Measurements from ENCODE around the gene GABRP. TPM values are rescaled to one million over a fixed set of nuclear protein-coding genes. Genes with fewer than 3 reads are reported as not detected.
"Not testable (repeated sequence)": the region's sequence is repeated elsewhere in the genome, so short reads cannot be mapped to it uniquely, and the experiment has no call there.

Gene GABRP
- total RNA-seq, 1 donor from 2014 or later, result 3.1 TPM

DNA sequence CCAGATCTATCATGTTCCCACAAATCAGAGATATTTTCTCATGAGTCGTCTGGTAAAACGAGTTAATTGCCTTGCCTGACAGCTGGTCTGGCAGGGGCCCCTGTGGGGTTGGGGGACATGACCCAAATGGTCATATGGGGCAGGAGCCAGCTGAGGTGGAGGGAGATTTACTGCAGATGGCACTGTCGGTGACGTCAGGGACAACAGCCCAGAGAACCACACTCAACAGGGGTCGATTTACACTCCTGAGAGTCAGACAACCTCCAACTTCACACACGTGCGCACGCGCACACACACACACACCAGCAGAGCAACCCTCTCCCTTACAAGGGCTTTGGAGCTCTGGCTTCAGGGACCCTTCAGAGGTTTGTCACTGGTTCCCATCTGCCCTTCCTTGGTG, 23.4 kb upstream of the GABRP start:
- peaks cover 35% of the 10 kb centered on the region for H3K4me1 Mint-ChIP-seq (ENCODE audit: low read depth)
- H3K9me3 Mint-ChIP-seq (ENCODE audit: low read depth), result peaks cover 3% of the 10 kb centered on the region
- H3K27ac Mint-ChIP-seq, result no peak overlapping the region
- no peaks in the 10 kb centered on the region for H3K36me3 Mint-ChIP-seq (ENCODE audit: insufficient read depth)
- no peak overlapping the region for H3K4me3 Mint-ChIP-seq (ENCODE audit: low read depth)
- TF ChIP-seq, protein P1, sequence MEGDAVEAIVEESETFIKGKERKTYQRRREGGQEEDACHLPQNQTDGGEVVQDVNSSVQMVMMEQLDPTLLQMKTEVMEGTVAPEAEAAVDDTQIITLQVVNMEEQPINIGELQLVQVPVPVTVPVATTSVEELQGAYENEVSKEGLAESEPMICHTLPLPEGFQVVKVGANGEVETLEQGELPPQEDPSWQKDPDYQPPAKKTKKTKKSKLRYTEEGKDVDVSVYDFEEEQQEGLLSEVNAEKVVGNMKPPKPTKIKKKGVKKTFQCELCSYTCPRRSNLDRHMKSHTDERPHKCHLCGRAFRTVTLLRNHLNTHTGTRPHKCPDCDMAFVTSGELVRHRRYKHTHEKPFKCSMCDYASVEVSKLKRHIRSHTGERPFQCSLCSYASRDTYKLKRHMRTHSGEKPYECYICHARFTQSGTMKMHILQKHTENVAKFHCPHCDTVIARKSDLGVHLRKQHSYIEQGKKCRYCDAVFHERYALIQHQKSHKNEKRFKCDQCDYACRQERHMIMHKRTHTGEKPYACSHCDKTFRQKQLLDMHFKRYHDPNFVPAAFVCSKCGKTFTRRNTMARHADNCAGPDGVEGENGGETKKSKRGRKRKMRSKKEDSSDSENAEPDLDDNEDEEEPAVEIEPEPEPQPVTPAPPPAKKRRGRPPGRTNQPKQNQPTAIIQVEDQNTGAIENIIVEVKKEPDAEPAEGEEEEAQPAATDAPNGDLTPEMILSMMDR (IDR thresholded peaks at IDR 0.05; ENCODE audit: unreplicated experiment), result no peak
- DNase-seq (ENCODE audit: low spot score, unreplicated experiment), result no peak
- H3K27me3 Mint-ChIP-seq, result no peaks in the 10 kb centered on the region

DNA sequence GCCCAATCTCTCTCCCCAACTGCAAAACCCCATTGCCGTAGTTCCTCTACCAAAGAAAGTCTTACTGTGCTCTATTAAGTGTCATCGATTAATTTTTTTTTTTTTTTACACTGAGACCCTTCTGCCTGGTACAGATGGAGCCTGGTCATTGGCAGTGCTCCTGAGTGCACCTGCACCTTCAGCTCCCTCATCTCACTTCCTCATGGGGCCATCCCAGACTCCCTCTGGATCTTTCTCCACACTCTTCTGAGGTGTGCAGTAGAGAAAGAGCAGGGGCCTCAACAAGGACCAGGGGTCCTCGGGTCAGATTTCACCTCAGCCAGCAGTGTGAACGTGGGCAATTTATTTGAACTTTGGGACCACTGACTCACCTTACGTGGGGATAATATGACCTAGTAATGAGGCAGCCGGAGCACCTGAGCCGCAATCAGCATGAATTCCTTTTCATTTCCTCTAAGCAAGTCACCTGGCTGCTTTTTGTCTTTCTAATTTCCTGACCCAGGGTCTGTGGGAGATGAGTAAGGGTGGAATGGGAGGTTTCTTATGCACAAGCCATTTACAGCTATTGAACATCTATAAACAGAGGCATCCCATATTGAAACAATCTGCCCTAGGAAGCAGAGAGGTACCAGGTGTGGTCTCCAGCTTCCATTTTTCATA, 22.3 kb upstream of the GABRP start:
- Mint-ChIP-seq H3K27me3 (no peaks in the 10 kb centered on the region), H3K9me3 (ENCODE audit: low read depth) (peaks cover 3% of the 10 kb centered on the region), H3K36me3 (ENCODE audit: insufficient read depth) (no peaks in the 10 kb centered on the region), H3K27ac (no peak overlapping the region), H3K4me3 (ENCODE audit: low read depth) (no peak overlapping the region), H3K4me1 (ENCODE audit: low read depth) (peaks cover 32% of the 10 kb centered on the region)
- no peak for DNase-seq (ENCODE audit: low spot score, unreplicated experiment)
- TF ChIP-seq, protein P1 (IDR thresholded peaks at IDR 0.05; ENCODE audit: unreplicated experiment), result no peak

DNA sequence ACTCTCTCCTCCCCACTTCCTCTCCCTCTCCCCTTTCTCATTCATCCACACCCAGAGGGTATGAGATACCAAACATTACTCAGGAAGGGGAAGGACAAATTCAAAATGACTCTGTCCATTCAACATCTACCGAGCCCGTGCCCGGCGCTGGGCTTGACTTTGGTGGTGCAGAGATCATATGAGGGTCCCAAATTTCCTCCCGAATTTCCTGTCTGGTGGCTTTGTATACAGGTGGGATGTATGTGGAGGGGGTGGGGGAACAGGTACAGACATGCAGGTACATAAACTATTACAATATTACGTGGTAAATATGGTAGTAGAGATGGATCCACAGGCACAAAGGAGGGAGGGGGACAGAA, 21.8 kb upstream of the GABRP start:
- peaks cover 3% of the 10 kb centered on the region for H3K9me3 Mint-ChIP-seq (ENCODE audit: low read depth)

DNA sequence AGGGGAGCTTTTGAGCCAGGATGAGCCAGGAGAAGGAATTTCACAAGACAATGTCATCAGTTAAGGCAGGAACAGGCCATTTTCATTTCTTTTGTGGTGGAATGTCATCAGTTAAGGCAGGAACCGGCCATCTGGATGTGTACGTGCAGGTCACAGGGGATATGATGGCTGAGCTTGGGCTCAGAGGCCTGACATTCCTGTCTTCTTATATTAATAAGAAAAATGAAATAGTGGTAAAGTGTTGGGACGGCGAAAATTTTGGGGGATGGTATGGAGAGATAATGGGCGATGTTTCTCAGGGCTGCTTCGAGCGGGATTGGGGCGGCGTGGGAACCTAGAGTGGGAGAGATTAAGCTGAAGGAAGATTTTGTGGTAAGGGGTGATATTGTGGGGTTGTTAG, 21.2 kb upstream of the GABRP start:
- H3K9me3 Mint-ChIP-seq (ENCODE audit: low read depth); H3K27me3 Mint-ChIP-seq; DNase-seq (ENCODE audit: low spot score, unreplicated experiment); H3K36me3 Mint-ChIP-seq (ENCODE audit: insufficient read depth); H3K27ac Mint-ChIP-seq; H3K4me3 Mint-ChIP-seq (ENCODE audit: low read depth): not testable (repeated sequence)
- H3K4me1 Mint-ChIP-seq (ENCODE audit: low read depth), result peaks cover 22% of the 10 kb centered on the region

More for the DNA sequence above, 21.8 kb upstream of the GABRP start:
- no peak overlapping the region for H3K27ac Mint-ChIP-seq
- TF ChIP-seq, protein P1 (IDR thresholded peaks at IDR 0.05; ENCODE audit: unreplicated experiment), result no peak
- no peaks in the 10 kb centered on the region for H3K36me3 Mint-ChIP-seq (ENCODE audit: insufficient read depth)
- H3K4me3 Mint-ChIP-seq (ENCODE audit: low read depth), result no peak overlapping the region
- no peaks in the 10 kb centered on the region for H3K27me3 Mint-ChIP-seq
- peaks cover 28% of the 10 kb centered on the region for H3K4me1 Mint-ChIP-seq (ENCODE audit: low read depth)
- DNase-seq (ENCODE audit: low spot score, unreplicated experiment), result no peak

DNA sequence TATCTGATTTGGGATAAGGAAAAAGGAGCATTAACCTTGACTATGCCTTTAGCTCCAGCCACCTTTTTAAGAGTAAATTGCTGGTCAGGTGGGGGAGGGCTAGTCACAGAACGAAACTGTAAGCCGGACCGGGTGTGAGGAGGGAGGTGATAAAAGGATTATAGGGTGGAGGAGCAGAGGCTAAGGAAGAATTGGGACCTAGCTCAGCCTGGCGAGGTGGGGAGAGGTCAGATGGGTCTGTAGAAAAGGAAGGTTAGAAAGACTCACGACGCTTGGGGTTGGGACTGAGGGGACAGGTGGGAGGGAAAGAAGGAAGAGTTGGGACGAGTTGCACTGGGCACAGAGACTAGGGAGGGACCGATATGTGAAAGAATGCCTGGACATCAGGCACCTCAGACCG, 17.7 kb upstream of the GABRP start:
- not testable (repeated sequence) for DNase-seq (ENCODE audit: low spot score, unreplicated experiment); H3K27ac Mint-ChIP-seq; H3K4me3 Mint-ChIP-seq (ENCODE audit: low read depth); H3K9me3 Mint-ChIP-seq (ENCODE audit: low read depth); H3K27me3 Mint-ChIP-seq; H3K36me3 Mint-ChIP-seq (ENCODE audit: insufficient read depth); H3K4me1 Mint-ChIP-seq (ENCODE audit: low read depth)

DNA sequence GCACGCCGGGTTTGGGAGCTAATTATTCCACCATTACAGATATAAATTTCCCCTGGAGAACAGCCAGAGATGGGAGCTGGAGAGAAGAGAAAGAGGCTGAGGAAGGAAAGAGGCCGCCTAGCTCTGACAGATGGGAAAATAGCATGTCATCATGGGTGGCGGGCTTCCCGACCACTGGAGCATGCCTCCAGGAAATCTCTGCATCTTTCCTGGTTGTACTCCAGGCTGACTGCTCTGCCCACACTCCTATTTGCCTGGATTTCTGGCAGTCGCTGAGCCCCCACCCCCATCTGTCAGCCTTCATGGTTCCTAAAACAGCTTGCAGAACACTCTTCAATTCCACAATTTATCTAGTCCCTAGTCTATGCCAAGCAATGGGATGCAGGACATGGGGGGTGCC, 14.3 kb upstream of the GABRP start:
- H3K36me3 Mint-ChIP-seq (ENCODE audit: insufficient read depth), result no peaks in the 10 kb centered on the region
- H3K9me3 Mint-ChIP-seq (ENCODE audit: low read depth), result no peaks in the 10 kb centered on the region
- H3K4me1 Mint-ChIP-seq (ENCODE audit: low read depth), result peaks cover 13% of the 10 kb centered on the region
- no peak overlapping the region for H3K4me3 Mint-ChIP-seq (ENCODE audit: low read depth)
- TF ChIP-seq, protein P1 (IDR thresholded peaks at IDR 0.05; ENCODE audit: unreplicated experiment), result no peak
- no peak for DNase-seq (ENCODE audit: low spot score, unreplicated experiment)
- H3K27ac Mint-ChIP-seq, result no peak overlapping the region
- peaks cover 14% of the 10 kb centered on the region for H3K27me3 Mint-ChIP-seq

Measured in progenitor cell of endocrine pancreas (in vitro differentiated cells).